Progenitor cell of endocrine pancreas (in vitro differentiated cells): ENCODE data around the gene TRPM3. TPM values are rescaled to one million over a fixed set of nuclear protein-coding genes. Genes with fewer than 3 reads are reported as not detected.

Experiments used
- DNase-seq: peaks from one replicate; pipeline ENCODE4 v3.0.0; 2021; ENCODE audit warnings: low spot score; ENCODE audit not compliant: unreplicated experiment
- H3K27ac Mint-ChIP-seq: 2 replicates; pipeline ENCODE4 v1.8.0; 2021; ENCODE audit warnings: mild to moderate bottlenecking, moderate library complexity, mixed read lengths
- H3K27me3 Mint-ChIP-seq: 2 replicates; pipeline ENCODE4 v1.8.0; 2021; ENCODE audit warnings: mixed read lengths
- H3K36me3 Mint-ChIP-seq: 2 replicates; pipeline ENCODE4 v1.8.0; 2022; ENCODE audit warnings: mixed read lengths; ENCODE audit not compliant: insufficient read depth
- H3K4me1 Mint-ChIP-seq: 2 replicates; pipeline ENCODE4 v1.8.0; 2021; ENCODE audit warnings: low read depth, mixed read lengths
- H3K4me3 Mint-ChIP-seq: 2 replicates; pipeline ENCODE4 v1.8.0; 2021; ENCODE audit warnings: low read depth, mild to moderate bottlenecking, moderate library complexity, mixed read lengths
- H3K9me3 Mint-ChIP-seq: 2 replicates; pipeline ENCODE4 v1.8.0; 2021; ENCODE audit warnings: low read depth, mixed read lengths
- microRNA-seq: library from miRNA; unstranded; fragments of <30 nt; microRNA quantifications from one replicate; pipeline ENCODE4 v1.1.0, GENCODE V29; 2020; ENCODE audit warnings: borderline number of aligned reads; ENCODE audit not compliant: unreplicated experiment
- total RNA-seq: library from RNA; stranded (reverse); gene quantifications from 2 replicates; pipeline ENCODE4 v1.2.1, GENCODE V29; 2021
- TF ChIP-seq, protein P1 (sequence below): fragments of 200-600 bp; sonication (generic); IDR thresholded peaks from one replicate; pipeline ENCODE4 v1.5.0; 2021; ENCODE audit warnings: antibody characterized with exemption, mild to moderate bottlenecking; ENCODE audit not compliant: unreplicated experiment

Gene TRPM3
- total RNA-seq, 1 donor from 2014 or later: 1.6 TPM

DNA sequence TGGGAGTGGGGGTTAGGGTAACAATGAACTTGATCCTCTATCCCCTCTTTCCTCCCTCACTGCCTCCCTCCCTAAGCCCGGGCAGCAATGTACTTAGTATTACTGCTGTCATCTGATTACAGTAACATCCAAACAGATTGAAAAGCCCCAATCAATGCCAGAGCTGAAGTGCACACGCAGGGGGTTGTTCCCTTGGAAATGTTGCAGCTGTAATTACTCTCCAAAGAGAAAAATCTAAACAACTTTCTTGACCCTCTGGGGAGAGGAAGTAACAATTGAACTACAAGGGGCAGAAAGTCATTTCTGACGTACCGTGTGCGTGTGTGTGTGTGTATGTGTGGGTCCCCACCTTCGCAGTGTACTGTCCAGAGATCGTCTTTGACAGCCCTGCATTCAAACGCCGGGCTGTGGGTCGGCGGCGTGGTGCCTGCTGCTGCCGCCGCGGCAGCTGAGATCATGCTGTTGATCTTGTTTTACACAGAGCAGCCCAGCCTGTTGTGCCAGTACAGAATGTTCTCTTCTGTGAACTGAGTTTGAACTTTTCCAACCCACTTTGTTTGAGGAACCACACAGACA is 640.9 kb downstream of the TRPM3 start:
- Mint-ChIP-seq H3K4me1 (peaks cover 29% of the 10 kb centered on the region), H3K27ac (peak overlapping the region; percentile 39), H3K9me3 (no peaks in the 10 kb centered on the region), H3K4me3 (no peak overlapping the region), H3K36me3 (no peaks in the 10 kb centered on the region), H3K27me3 (peaks cover 5% of the 10 kb centered on the region)
- TF ChIP-seq, protein P1, sequence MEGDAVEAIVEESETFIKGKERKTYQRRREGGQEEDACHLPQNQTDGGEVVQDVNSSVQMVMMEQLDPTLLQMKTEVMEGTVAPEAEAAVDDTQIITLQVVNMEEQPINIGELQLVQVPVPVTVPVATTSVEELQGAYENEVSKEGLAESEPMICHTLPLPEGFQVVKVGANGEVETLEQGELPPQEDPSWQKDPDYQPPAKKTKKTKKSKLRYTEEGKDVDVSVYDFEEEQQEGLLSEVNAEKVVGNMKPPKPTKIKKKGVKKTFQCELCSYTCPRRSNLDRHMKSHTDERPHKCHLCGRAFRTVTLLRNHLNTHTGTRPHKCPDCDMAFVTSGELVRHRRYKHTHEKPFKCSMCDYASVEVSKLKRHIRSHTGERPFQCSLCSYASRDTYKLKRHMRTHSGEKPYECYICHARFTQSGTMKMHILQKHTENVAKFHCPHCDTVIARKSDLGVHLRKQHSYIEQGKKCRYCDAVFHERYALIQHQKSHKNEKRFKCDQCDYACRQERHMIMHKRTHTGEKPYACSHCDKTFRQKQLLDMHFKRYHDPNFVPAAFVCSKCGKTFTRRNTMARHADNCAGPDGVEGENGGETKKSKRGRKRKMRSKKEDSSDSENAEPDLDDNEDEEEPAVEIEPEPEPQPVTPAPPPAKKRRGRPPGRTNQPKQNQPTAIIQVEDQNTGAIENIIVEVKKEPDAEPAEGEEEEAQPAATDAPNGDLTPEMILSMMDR: no peak
- no peak for DNase-seq

DNA sequence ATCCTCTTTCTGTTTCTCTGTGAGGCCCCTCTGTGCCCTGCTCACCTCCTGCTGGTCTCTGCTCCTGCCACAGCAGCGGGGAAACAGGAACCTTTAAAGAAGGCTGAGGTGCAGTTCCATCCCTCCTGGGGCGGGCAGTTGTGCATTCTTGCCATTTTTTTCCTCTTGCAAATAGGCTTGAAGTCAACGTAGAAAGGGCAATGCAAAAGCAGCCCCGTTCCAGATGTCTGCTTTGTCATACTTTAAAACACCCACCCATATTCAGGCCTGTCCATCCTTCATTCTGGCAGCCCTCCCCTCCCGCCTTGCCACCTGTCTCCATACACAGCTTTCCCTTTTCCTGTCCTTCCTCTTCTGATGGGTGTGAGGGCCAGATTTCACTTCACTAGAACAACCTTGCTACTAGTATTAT is 641.5 kb downstream of the TRPM3 start:
- peaks cover 5% of the 10 kb centered on the region for H3K27me3 Mint-ChIP-seq
- H3K9me3 Mint-ChIP-seq: no peaks in the 10 kb centered on the region
- H3K27ac Mint-ChIP-seq: no peak overlapping the region
- TF ChIP-seq, protein P1: no peak
- no peak for DNase-seq
- H3K4me1 Mint-ChIP-seq: peaks cover 34% of the 10 kb centered on the region
- H3K4me3 Mint-ChIP-seq: no peak overlapping the region
- no peaks in the 10 kb centered on the region for H3K36me3 Mint-ChIP-seq

Small RNA genes within 50 kb of the gene (microRNA-seq; reads per million reads assigned to microRNA genes)
- gene MIR204: 418 reads per million, percentile 71 among the genes with 10 or more reads in this experiment
